H1 (cell line): ENCODE data around the gene YTHDF2. TPM values are rescaled to one million over a fixed set of nuclear protein-coding genes. Genes with fewer than 3 reads are reported as not detected.

Experiments
- MAX ChIP-seq: IDR thresholded peaks from 2 replicates; pipeline ENCODE4 v1.6.1; 2012; ENCODE audit warnings: inconsistent platforms
- polyA plus RNA-seq, 7 experiments: library from polyadenylated mRNA; depleted of rRNA in 3 of 7; stranded (reverse) in 5 of 7; unstranded in 2 of 7; fragments of >200 nt in 5 of 7; fragments of 200-250 nt in 2 of 7; gene quantifications; 1 replicate in 5 of 7; 2 replicates in 1 of 7; 4 replicates in 1 of 7; pipeline versions ENCODE4 v1.2.1 to v1.2.3, GENCODE V29; 2011 to 2013; ENCODE audit warnings: missing spikeins in 2 of 7, mixed read lengths in 2 of 7
- total RNA-seq: library from RNA; stranded (reverse); fragmentation: NEBNext Ultra II Directional; extraction: Animal tissue kit (Norgen Biotek cat#: 25700); gene quantifications from 2 replicates; pipeline ENCODE4 v1.2.1, GENCODE V29; 2021

Gene YTHDF2
- total and polyA plus RNA-seq, 2 of the 8 experiments (the other 6 are each of a cell fraction or from before 2014, with no cell fraction given): 128 to 164 TPM

DNA sequence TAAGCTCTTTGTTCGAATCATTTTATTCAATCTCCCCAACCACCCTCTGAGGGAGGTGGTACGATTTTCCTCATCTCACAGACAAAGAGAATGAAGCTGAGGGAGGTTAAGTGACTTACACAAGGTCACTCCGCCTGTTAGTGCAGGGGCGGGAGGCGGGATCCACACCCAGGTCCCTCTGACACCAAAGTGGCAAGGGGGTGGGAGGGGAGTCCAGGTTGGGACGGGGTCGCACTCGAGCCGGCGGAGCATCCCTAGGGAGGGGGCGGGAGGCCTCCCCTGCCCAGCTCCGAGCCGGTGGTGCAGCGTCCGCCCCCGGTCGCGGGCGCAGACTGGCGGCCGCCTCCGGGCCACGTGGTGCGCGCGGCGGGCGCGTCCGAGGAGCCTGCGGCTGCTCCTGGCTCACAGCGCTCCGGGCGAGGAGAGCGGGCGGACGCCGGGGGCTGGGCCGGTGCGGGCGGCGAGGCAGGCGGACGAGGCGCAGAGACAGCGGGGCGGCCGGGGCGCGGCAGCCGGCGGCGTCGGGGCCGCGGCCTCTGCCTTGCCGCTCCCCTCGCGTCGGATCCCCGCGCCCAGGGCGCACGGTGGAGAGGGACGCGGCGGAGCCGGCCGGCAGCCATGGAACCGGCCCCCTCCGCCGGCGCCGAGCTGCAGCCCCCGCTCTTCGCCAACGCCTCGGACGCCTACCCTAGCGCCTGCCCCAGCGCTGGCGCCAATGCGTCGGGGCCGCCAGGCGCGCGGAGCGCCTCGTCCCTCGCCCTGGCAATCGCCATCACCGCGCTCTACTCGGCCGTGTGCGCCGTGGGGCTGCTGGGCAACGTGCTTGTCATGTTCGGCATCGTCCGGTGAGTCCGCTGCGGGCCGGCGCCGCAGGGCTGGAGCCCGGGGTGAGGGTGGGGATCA, 75.3 kb downstream of the YTHDF2 start, which contains the start of gene OPRD1 (continued):
- peak; percentile 88 for TF ChIP-seq MAX
- TF ChIP-seq, all 59 proteins: peak for 13
